B cell (primary cell): ENCODE results near the gene SPSB3.

Experiments used
- CTCF ChIP-seq: fragments of 200-600 bp; IDR thresholded peaks from one replicate; pipeline ENCODE4 v1.8.0; 2022; ENCODE audit warnings: antibody characterized with exemption, mild to moderate bottlenecking
- EZH2 ChIP-seq: IDR thresholded peaks from 2 replicates; pipeline ENCODE4 v1.6.1; 2012; ENCODE audit warnings: borderline replicate concordance, low read depth, mild to moderate bottlenecking, moderate library complexity, low read length; ENCODE audit not compliant: insufficient read depth, poor library complexity, severe bottlenecking

GRCh38 chr16:1767116-1767994, 15.0 kb downstream of the SPSB3 start:
- TF ChIP-seq CTCF (no peak), EZH2 (no peak)
